GM10248 (cell line): ENCODE data around the gene PKD1L1.

Source experiments
- CTCF ChIA-PET: fragments of 300-600 bp; sonication (Branson Sonifier 250); formaldehyde crosslinking; extraction: SDS; loops from one replicate; lab custom pipeline; 2021; ENCODE audit warnings: antibody characterized with exemption; lab: Yijun Ruan, JAX
- POLR2A ChIA-PET: fragments of 350-650 bp; sonication (Branson Sonifier 250); formaldehyde crosslinking; extraction: SDS; loops from one replicate; lab custom pipeline; 2020; ENCODE audit warnings: antibody characterized with exemption; lab: Yijun Ruan, JAX
- DNase-seq: peaks from one replicate; pipeline ENCODE4 v3.0.0; 2012; ENCODE audit errors: extremely low spot score
- CTCF ChIP-seq: IDR thresholded peaks from 2 replicates; pipeline ENCODE4 v1.5.1; 2012; ENCODE audit warnings: mild to moderate bottlenecking, low read depth; ENCODE audit errors: extremely low read depth, missing control alignments, control extremely low read depth

PKD1L1 gene

GRCh38 chr7:47839381-47839780 is 108.9 kb downstream of the PKD1L1 start:
- POLR2A ChIA-PET: no interaction called here
- TF ChIP-seq CTCF: no peak
- CTCF ChIA-PET: interaction anchor here (0.8 to 1.0 kb wide), 2 partner anchors 9 to 13 kb away, joined by 3 read pairs; no protein-coding TSS in a partner anchor
- DNase-seq: no peak

- no peak for DNase-seq
- POLR2A ChIA-PET: no interaction called here
- TF ChIP-seq CTCF: no peak
- CTCF ChIA-PET: interaction anchor here (1.7 to 2.5 kb wide), 2 partner anchors 18 to 571 kb away, joined by 10 to 12 read pairs; no protein-coding TSS in a partner anchor
Observed at GRCh38 chr7:47837826-47838225, 110.4 kb downstream of the PKD1L1 start.

- POLR2A ChIA-PET: no interaction called here
- TF ChIP-seq CTCF: no peak
- no peak for DNase-seq
- CTCF ChIA-PET: interaction anchor here (1.7 to 2.5 kb wide), 2 partner anchors 17 to 570 kb away, joined by 10 to 12 read pairs; no protein-coding TSS in a partner anchor
Observed at GRCh38 chr7:47836503-47837202, 111.6 kb downstream of the PKD1L1 start.

- DNase-seq: no peak
- no peak for TF ChIP-seq CTCF
- ChIA-PET CTCF (interaction anchor here (1.2 kb wide), 1 partner anchor 9 kb away, joined by 6 read pairs; no protein-coding TSS in a partner anchor), POLR2A (no interaction called here)
Observed at GRCh38 chr7:47836080-47836479, 112.2 kb downstream of the PKD1L1 start.

- ChIA-PET CTCF (interaction anchor here (1.9 to 4.3 kb wide), 2 partner anchors 14 to 567 kb away, joined by 11 to 19 read pairs; no protein-coding TSS in a partner anchor), POLR2A (no interaction called here)
- DNase-seq: no peak
- TF ChIP-seq CTCF: no peak
Observed at GRCh38 chr7:47833211-47833610, 115.1 kb downstream of the PKD1L1 start.

- no peak for TF ChIP-seq CTCF
- ChIA-PET POLR2A (no interaction called here), CTCF (interaction anchor here (1.9 to 4.3 kb wide), 2 partner anchors 13 to 566 kb away, joined by 11 to 19 read pairs; no protein-coding TSS in a partner anchor)
- DNase-seq: no peak
Observed at GRCh38 chr7:47832105-47832715, 116.1 kb downstream of the PKD1L1 start.
